SK-N-MC (cell line): ENCODE results near the gene ITGA4.
A peak's percentile ranks its signal among the peaks of the same experiment; 100 is the strongest.

Source experiments
- EZH2 ChIP-seq: fragments of 200-600 bp; sonication (generic); IDR thresholded peaks from one replicate; pipeline ENCODE4 v1.6.1; 2017; ENCODE audit warnings: antibody characterized with exemption
- POLR2AphosphoS5 ChIP-seq: IDR thresholded peaks from 2 replicates; pipeline ENCODE4 v1.6.1; 2012; ENCODE audit warnings: mild to moderate bottlenecking, low read depth, low read length, borderline replicate concordance

DNA sequence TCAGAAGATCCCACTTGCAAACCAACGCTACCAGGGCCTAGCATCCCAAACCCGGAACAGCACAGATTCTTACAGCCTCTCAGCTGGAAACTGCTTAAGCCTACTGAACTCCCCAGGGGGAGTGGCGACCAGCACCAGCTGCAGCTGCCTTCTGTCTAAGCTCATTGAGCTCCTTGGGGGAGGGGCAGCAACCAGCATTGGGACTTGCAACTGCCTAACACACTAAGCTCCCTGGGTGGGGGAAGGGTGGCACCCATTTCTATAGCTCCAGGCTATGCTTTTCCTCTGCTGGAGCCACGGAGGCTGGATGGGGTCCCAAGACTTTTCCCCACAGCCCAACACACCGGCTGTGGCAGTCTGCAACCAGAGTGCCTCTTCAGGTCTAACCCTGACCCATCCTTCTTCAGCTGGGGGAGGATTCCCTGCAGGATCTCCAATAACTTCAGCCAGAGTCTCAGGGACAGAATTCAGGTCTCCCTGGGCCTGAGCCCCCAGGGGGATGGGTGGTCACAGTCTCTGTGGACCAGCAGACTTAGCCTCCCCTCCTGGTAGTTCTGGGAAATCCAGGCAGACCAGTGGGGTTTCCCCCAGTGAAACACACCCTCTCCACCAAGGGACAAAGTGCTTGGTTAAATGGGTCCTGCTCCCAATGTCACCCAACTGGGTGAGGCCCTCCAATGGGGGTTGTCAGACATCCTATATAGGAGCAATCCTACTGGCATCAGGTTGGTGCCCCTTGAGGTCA lies 45.9 kb upstream of the ITGA4 start:
- TF ChIP-seq EZH2 (no peak), POLR2AphosphoS5 (peak; percentile 27; the same call in 1 of the 2 replicates)
